Activated effector memory CD4-positive, alpha-beta T cell treated with anti-CD3 and anti-CD28 coated beads, Interleukin-2, amount 50 U/mL, for 16 hours (primary cell): ENCODE data around the gene PEX14.

Experiments
- DNase-seq: peaks from one replicate; pipeline ENCODE4 v3.0.0-alpha.2; 2020

PEX14 gene

DNA sequence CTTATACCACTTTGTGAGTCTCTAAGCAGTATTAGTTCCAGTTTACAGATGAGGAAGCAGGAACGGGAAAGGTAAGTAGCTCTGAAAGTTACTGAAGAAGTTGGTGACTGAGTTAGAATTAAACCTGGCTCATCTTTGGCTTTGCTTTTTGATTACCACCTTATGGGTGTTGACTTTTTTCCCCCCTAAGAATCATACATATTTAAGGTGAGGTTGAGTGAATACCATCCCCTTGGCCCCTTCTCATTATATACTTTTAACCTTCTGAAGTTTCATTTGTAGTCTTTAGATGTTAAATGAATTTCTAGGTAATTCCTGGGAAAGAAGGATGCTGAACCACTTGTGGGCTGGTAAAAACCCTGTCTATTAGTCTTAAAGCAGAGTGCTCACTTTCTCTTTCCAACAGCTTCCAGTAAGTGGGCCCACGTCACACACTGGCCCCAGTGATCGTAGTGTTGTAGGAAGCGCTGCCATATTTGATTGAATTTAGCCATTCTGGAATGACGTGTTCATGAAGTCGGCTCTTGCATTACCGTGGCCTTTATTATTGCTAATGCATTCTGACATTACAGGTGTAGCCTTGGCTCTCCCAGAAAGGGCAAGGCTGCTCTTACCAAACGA, 46.9 kb downstream of the PEX14 start:
- no peak for DNase-seq

DNA sequence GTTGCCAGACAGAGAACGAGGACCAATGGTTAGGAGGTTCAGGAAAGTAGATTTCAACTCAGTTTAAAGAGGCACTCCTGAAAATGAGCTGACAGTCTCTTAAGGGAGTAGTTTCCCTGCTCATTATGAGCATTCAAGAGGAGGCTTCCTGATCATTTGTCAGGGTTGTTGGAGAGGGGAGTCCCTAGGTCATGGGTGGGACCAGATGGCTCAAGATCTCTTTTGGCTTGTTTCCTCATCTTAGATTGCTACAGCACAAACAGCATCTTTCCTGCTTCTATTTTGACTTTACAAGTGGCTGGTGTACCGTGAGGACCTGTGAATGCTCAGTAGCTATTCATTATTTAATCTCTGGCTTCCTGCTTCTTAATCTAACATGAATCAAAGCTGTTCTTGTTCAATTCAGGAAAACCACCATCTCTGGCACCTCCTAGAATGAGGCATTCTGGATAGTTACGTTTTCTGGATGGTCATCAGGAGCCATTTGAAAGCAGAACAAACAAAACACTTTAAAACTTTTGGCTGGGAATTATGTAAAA, 47.6 kb downstream of the PEX14 start:
- no peak for DNase-seq

DNA sequence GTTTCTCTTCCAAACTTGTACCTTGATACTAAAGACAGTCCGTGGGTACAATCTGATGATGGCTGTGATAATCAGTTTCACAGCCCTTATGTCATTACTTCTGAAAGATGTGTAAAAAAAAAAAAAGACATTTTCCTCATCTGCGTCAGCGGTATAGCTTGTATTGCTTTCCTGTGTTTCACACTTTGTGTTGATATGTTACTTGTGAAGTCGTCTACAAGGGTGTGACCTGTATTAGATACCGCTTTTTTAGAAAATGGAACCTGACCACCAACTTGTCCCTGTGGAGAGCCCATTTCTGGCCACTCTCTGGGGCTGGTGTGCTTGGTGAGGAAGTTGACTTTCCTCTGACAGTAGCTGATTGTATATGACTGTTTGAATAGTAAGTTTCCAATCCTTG, 50.5 kb downstream of the PEX14 start:
- no peak for DNase-seq

DNA sequence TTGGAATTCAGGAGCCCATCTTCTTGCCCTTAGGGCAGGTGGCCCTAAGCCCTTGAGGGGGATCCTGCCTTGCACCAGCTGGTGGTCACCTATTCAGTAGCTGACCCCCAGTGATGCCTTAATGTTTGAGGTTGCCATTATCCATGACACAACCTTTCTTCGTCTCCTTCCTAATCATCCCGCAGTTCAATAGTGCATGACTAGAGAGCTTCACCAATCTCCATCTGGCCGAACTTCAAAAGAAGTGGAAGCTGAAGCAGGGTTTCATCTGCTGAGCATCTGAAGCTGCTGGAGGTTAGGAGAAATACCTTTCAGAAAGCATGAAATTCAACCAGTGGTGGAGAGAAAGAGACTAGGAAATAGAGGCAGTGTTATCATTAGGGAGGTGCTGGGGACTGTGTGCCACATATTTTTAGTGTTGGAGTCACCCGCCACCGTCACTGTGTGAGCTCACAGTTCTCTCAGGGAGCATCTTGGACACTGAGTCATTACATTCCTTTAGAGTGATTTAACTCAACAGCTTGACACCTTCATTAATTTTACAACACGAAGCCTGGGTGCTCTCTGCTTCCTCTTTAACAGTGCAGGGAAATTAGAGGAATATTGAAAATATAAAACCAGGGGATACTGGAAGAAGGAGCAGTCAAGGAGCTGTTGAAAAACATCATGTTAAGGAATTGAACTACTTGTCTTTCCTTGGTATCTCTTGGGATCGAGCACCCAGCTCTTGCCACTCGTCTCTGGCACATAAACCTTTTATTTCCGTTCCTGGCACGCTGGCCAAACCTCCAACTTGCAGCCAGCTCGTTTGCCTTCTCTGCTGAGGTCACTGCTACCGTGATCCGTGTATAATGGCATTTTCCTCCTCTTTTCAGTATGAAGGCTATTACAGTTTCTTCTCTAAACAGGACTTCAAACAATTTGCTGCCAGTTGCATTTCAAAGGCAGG, 53.6 kb downstream of the PEX14 start:
- no peak for DNase-seq

DNA sequence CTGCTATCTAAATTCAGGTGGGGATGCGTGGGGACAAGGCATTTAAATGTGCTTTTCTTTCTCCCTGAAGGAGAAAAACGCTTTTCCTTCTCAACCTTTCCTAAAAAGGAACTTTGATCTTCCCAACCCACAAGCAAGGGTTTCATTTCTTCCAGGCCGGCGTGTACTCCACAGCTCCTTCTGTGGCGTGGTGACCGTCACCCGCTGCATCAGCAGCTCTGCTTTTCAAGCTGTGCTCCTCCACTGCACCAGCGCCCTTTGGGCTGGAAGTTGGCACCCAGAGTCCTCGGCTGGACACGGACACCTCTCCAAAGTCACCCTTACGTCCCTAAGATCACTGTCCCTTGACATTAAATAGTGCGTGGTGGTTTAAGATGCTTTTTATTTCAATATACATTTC, 54.3 kb downstream of the PEX14 start:
- DNase-seq = no peak

DNA sequence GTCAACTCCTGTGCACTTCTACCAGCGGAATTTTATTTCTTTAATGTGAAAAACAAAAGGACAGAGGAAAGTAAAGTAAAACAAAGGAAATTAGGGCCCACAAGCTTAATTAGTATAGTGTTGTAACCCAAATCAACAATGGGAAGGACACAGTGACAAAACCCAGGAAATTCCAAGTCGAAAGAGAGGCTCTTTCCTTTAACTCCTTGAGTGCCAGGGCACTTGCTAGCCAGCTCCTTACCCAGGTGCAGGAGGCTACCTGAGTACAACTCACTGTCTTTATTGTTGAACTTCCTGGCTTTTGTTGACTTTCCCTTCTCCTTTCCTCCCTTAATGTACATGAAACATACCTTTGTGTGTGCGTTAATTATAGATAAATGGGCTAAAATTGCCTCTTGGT, 55.0 kb downstream of the PEX14 start:
- no peak for DNase-seq

DNA sequence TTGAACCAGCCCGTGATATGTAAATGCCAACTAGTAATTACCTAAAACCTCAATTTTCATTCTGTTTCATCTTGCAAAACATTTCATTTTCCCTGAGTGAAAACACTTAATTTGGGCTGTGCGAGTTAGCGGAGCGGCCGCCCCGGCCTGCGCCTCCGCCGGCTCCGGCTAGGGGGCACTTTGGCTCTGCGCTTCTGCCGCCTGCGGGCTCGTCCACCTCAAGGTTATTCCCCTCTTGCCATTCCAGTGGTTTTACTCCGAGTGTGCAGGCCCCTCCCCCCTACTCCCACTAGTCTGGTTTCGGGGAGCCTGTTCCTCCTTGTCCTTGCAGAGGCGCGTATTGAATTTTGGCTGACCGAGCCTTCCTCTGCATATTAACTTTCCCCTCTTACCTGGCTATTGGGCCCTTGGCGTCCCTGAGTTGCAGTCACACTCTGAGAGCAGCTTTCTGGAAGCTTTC, 55.6 kb downstream of the PEX14 start:
- no peak for DNase-seq

DNA sequence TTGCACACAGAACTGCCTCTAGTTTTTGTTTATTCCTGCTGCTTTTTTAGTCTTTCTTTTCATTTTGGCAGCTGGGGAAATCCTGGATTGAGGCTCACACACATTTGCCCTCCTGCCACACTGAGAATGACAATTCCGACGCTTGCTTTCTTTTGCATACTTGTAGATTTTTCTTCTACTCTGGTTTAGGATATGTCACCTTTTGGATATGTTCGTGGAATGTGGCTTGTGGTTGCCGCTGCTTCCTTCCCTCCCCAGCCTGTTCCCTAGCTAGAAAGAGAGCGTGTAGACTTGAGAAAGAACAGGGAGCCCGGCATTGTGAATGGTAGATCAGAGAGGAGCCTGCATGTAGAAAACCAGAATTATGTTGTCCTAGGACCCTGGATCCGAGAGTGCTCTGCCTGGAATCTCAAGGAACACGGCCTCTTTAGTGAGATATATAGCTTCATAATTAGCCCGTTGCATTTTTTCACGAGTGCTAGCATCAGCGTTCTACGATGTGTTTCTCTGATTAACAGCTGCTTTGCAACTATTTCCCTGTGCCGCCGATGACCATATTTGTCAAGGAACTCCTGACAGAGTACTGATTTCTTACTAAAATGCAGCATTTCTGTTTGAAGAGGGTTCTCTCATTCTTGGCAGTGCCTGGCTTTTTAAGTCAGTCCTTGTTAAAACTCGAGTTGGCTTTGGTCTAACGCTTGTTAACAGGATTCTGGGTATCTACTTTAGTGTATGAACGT, 56.2 kb downstream of the PEX14 start:
- DNase-seq = no peak

DNA sequence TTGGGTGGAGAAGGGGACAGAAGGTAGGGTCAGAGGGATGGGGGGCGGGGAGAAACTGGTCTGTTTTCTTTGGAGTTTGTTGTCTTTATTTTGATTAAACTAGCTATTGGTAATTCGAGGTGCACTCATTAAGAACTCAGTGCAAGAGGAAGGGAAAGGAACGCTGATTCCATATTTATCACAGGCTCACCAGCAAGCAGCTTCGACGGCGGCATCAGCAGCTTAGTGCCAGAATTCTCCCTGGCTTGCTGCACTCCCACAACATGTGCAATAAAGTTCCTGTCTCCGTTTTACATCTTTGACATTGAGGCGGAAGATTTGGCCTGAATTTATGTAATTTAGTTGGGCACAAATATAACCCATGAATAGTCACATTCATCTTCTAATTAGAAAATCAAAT, 57.6 kb downstream of the PEX14 start:
- DNase-seq = no peak

DNA sequence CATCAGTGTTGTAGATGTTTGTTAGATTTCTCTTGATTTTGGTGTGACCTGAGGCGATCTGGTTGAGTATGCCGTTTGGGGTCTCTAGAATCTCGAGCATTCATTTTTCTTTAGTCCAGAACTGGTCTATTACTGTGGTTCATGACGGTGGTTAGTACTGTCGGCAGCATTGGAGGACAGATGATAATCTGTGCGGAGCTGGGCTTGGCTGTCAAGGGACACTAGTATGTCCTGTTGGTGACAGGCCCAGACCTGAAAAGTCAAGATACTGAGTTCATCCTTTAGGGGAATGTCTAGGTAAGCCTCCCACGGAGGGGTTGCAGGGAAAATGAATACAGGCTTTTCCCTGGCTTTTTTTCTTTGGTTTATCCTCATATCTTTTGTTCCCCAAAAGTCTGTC, 59.8 kb downstream of the PEX14 start:
- DNase-seq = no peak

DNA sequence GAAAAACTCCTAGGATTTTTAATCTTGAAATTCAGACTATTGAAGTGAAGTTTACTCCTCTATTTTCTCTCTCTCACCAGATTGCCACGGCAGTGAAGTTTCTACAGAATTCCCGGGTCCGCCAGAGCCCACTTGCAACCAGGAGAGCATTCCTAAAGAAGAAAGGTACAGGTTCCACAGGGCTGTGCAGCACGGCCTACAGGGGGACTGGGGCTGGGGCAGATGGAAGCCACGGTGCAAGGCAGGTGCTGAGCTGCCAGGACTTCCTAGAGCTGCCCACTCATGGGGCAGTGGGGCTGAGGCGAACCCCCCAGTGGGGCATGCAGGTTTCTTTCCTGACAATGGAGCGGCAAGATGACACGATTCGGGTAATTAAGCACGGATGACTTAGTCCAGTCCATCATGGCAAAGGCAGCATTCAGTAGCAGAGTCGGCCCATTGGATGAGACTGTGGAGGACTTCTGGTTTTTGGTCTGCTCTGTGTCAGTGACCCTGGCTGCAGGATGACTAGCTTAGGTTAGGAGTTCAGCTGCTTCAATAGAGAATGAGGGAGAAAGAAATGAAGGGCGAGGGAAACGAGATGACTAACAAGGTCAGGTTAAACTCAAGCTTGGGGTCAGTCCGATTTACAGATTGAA, 61.5 kb downstream of the PEX14 start:
- no peak for DNase-seq

DNA sequence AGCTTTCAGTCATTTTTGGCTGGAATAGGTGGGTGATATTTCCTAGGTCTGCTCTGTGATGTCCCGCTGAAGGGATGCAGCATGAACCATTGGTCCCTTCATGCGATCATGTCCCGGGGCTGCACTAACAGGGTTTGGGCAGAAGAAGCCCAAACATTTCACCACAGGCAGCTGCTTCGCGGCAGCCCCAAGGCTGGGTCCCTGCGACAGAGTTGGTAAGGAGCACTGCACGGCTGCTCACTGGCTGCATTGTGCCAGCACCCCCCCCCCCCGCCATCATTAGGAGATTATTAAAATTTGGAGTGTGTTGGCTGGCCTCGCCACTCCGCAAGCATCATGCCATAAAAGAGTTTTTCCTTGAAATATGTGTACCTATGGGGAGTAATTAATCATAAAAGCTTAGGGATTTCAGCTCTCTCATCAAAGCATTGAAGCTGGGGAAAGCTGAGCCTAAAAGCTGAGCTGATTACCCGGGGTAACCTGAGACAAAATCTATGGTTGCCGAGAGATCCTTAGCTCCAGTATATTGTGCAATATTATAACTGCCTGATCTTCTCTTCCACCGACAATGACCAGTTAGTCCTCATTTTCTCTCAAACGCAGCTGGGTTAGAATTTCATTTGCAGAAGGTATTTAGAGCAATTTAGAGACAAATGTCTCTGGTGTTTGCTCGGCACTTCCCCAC, 62.5 kb downstream of the PEX14 start:
- DNase-seq = no peak

DNA sequence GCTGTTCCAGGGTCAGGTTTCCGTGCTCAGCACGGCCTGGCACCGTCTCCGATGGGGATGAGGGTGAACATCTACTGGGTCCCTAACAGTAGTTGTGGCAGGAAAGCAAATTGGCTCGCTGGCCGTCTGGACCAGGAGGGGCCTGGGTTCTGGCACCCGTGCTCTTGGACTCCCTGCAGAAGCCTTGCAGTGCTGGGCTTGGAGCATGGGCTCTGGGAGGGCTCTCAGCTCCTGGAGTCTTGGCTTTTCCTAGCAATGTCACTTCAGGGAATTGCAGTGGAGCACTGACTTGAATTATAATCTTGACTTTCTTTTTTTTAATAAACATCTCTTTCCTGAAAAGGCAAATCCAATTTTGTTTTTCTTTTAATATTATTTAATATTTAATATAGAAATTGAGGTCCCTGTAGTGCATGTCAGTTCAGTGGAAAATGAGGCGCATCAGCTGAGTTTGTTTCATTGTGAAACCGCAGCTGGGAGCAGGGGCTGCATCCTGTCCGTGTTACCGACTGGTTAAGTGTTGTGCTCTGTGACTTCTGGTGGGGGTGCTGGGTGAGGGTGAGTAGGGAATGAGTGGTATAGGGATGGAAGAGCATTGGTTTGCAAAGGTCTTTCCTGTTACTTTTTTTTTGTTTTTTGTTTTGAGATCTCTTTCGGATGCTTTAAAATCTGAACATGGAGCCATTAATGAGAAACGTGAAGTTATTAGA, 64.1 kb downstream of the PEX14 start:
- DNase-seq = no peak

DNA sequence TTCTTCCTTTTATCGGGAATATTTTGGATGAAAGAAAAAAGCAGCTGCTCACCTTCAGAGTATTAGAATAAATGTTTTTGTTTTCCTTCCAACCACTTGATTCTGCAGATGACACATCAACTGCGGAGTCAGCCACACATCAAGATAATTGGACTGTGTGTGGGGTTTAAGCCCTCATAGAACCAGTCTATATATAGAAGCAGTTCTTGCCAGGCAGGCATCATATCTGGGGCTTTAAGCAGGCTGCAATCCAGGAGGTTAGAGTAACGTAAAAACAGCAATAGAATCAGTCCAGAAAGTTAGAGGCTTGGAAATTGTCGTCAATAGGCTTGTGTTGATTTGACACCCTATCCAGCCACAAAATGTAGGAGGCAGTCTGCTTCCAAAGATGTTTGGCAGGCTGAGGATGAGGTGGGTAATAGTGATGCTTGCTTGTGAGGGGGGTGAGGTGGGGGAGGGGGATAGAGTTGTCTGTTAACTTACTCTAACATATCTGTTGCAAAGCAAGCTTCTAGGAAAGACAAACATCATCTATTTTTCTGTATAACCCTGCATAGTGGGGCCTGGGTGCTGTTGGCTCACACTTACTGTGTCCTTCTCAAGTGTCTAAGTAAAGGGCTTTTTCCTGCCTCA, 64.8 kb downstream of the PEX14 start:
- no peak for DNase-seq

DNA sequence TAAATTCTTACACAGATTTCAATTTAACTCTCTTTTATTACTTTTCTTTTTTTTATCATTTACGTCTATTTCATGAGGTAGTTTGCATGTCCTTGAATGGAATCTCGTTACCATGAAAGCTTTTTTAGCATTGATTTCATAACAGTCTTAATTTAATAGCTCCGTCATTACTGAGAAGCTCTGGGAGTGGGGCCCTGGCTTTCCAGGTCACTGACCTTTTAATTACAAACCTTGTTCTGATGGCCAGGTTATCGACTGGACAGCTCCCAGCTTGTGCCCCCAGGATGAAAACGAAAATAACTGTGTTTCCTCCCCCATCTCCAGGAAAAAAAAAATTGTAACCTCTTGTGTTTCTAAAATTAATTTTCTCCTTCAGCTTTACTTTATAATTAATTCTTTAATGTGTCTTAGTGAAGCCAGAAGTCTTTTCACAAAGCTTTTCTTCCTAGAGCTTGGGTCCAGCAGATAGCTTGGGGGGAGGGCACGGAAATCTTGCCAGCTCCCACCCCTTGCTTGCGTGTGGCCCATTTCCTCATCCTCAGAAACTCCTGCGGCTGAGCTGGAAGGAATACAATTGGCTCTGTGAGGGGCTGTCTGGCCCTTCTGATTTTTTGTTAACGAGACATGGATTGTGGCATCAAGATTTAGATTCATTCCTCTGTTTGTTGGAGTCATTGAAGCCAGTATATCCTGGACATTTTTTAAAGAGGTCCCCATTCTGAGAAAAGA, 65.7 kb downstream of the PEX14 start:
- DNase-seq = no peak

DNA sequence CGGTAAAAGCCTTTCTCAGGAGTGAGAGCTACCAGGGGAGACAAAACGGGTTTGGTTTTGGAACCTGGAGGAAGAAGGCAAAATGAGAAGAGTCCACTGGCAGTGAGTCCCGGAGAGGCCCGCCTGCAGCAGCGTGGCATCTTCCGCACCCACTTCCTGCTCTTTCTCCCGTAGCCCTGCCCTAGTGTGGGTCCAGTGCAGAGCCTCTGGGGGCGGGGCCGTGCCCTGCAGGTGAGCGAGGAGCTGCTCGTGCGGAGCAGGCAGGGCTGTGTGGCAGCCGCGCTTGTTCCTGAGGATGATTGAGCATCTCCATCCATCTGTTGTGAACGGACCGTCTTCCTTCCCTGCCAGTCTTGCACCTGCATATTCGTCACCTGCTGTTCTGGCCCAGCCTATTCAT, 66.5 kb downstream of the PEX14 start:
- no peak for DNase-seq

DNA sequence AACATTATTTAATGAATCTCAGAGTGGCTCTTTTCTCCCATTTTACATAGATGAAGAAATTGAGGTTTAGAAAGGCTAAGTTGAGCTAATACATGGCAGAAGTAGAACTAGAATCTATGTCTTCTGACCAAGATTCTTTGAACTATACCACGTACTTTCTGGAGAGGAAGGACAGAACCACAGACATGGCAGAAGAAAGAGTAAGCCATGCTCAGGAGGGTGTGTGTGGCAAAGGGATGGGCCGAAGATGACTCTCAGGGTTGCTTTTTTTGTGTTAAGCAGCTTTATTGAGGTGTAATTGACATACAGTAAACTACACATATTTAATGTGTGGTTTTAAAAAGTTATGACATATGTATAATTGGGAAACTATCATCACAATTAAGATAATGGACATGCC, 69.5 kb downstream of the PEX14 start:
- DNase-seq = no peak

DNA sequence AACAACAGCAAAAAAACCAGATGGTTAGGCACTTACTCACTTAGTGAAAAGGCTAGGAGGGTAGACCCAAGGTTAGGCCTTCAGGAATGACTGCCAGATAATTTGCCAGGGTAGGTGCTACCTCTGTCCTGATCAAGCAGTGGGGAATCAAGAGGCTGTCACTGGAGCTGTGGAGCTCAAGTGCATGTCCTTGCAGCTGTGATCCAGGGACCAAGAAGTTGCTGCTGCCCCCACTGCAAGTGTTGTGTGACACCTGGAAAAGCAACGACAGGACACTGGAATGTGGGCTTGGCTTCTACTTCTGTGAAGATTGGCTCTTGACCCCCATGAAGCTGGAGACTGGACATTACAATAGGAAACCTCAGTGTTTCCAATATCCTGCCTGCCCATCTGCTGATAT, 72.1 kb downstream of the PEX14 start:
- DNase-seq = no peak

DNA sequence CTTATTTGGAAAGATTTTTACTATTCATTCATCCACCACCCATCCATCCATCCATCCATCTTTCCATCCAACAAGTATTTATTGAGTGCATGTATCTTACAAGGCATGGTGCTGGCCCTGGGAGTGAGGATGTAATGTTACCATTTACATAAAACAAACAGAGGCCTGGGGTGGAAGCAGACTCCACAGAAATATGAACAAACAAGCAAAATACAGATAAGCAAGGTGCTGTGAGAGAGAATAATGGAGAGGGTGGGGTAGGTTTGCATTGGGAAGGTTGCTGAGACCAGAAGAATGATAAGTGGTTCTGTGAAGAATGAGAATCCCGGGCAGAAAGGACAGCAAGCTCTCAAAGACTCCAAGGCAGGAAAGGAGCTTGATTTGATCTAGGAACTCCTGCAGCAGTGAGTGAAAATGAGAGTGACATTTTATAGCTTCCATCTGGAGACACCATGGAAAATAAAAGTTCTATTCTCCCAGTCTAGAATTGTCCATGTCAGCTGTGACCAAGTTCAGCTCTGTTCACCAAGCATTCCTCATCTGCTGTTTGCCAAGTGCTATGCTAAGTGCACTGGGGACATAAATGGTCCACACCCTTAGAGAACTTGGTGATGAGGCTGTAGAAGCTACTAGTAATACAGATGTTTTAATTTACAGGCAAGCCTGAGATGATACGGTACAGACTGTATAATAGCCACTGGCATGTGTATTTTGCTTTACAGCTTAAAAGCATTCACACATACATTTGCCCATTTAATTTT, 75.3 kb downstream of the PEX14 start:
- no peak for DNase-seq

DNA sequence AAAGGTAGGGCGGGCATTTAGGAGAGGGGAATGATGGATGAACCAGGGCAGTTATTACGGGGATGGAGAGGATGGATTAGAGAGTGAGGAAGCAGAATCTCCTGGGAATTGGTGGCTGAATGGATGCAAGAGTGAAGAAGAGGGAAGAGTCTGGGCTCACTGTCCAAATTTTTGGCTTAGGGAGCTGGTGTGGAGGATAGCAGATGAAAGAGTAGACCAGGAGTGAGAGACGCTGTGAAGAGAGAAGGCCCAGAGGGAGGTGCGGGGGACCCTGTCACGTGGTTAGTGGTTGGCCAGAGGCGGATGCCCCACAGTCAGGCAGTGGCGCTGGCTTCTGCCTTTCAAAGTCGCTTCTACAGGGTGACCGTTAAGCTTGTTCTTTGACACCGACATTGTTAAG, 78.4 kb downstream of the PEX14 start:
- DNase-seq = no peak
